K562 (cell line): ENCODE results near the gene COQ8B. TPM values are rescaled to one million over a fixed set of nuclear protein-coding genes. Genes with fewer than 3 reads are reported as not detected.

ENCODE experiments used
- BCOR ChIP-seq: fragments of 450-650 bp; IDR thresholded peaks from 2 replicates; pipeline ENCODE4 v1.6.1; 2016
- E2F4 ChIP-seq: sonication (generic); formaldehyde crosslinking; IDR thresholded peaks from 2 replicates; pipeline ENCODE4 v1.8.0; 2022; ENCODE audit warnings: mild to moderate bottlenecking, low read depth, missing genetic modification reagents
- EHMT2 ChIP-seq: fragments of 450-650 bp; IDR thresholded peaks from 2 replicates; pipeline ENCODE4 v1.6.1; 2018; ENCODE audit warnings: antibody characterized with exemption
- FOXK2 ChIP-seq, 2 experiments: fragments of 450-650 bp; IDR thresholded peaks in 1 of 2; conservative IDR thresholded peaks in 1 of 2; 2 replicates each; pipeline ENCODE4 v1.6.1; 2016; ENCODE audit warnings: low read depth in 2 of 2, mild to moderate bottlenecking in 1 of 2
- HLTF ChIP-seq: fragments of 450-650 bp; IDR thresholded peaks from 2 replicates; pipeline ENCODE4 v1.6.1; 2016
- MCM7 ChIP-seq, 2 experiments: fragments of 450-650 bp; IDR thresholded peaks; 2 replicates each; pipeline ENCODE4 v1.6.1; 2016 to 2018
- PKNOX1 ChIP-seq: fragments of 450-650 bp; IDR thresholded peaks from 2 replicates; pipeline ENCODE4 v1.6.1; 2016
- POLR3G ChIP-seq: IDR thresholded peaks from 2 replicates; pipeline ENCODE4 v1.6.1; 2011; ENCODE audit not compliant: insufficient read length, insufficient replicate concordance; ENCODE audit errors: extremely low read depth
- SMAD4 ChIP-seq: fragments of 250-450 bp; sonication (Bioruptor Pico); conservative IDR thresholded peaks from 2 replicates; pipeline ENCODE4 v1.8.0; 2021; ENCODE audit warnings: inconsistent platforms, mild to moderate bottlenecking, moderate library complexity
- ZBTB1 ChIP-seq: sonication (generic); formaldehyde crosslinking; IDR thresholded peaks from 2 replicates; pipeline ENCODE4 v1.8.1; 2023; ENCODE audit warnings: missing genetic modification reagents, low read depth, mild to moderate bottlenecking, borderline replicate concordance
- ZNF407 ChIP-seq: fragments of 450-650 bp; IDR thresholded peaks from 2 replicates; pipeline ENCODE4 v1.6.1; 2016; ENCODE audit warnings: low read depth
- polyA plus RNA-seq, 8 experiments: library from polyadenylated mRNA; depleted of rRNA in 4 of 8; stranded (reverse) in 5 of 8; unstranded in 3 of 8; fragments of >200 nt; fragmentation: Nextera tagmentation in 2 of 8; fragmentation: Illumina TruSeq in 1 of 8; extraction: Ambion mirVana in 2 of 8; extraction: Trizol in 1 of 8; gene quantifications; 2 replicates each; pipeline versions ENCODE4 v1.2.1 to v1.2.3, GENCODE V29; 2011 to 2014; ENCODE audit warnings: inconsistent platforms in 1 of 8, missing spikeins in 1 of 8
- total RNA-seq, 7 experiments: library from RNA; depleted of rRNA in 6 of 7; stranded (reverse); fragments of >200 nt in 6 of 7; fragmentation: Illumina TruSeq in 2 of 7; extraction: Trizol in 2 of 7; gene quantifications; 2 replicates each; pipeline versions ENCODE4 v1.2.1 to v1.2.3, GENCODE V29; 2011 to 2021; ENCODE audit warnings: low replicate concordance in 1 of 7

The COQ8B gene
- total and polyA plus RNA-seq, 9 of the 15 experiments (the other 6 are each of a cell fraction or from before 2014, with no cell fraction given) = 0.41 to 32.3 (median 12.9) TPM

GRCh38 chr19:40689339-40690049 is 27.2 kb downstream of the COQ8B start (continued):
- TF ChIP-seq ZNF407 (0 out of 2 replicates have a peak, but pooled peaks have one; percentile 21), POLR3G (no peak), EHMT2 (peak; percentile 42; the same call in 1 of the 2 replicates), BCOR (peak; percentile 47), SMAD4 (peak; percentile 49), FOXK2 (conservative IDR thresholded peaks at IDR 0.05 in 1 of 2, IDR thresholded peaks at IDR 0.05 in 1 of 2; ENCODE audit: low read depth in 2 of 2) (peak; percentile 7 to 28; a peak in 1 of 4 replicates), ZBTB1 (CRISPR knock-in tag) (peak; percentile 52; the same call in 1 of the 2 replicates), E2F4 (CRISPR knock-in tag) (peak; percentile 13; the same call in 1 of the 2 replicates), MCM7 (IDR thresholded peaks at IDR 0.05) (no peak), PKNOX1 (0 out of 2 replicates have a peak, but pooled peaks have one; percentile 30), HLTF (0 out of 2 replicates have a peak, but pooled peaks have one; percentile 62)
